Liver (tissue), 3 donors: ENCODE measurements around the gene GREM1.

ENCODE experiments used
- CTCF ChIP-seq: fragments of 150-350 bp; IDR thresholded peaks from 2 replicates; pipeline ENCODE4 v1.5.1; 2017; ENCODE audit warnings: improper control_type of control experiment, low read depth, low read length; ENCODE audit not compliant: missing input control
- EGR1 ChIP-seq, 2 donors: IDR thresholded peaks; 2 replicates each; pipeline ENCODE4 v1.6.1; 2016 to 2018; ENCODE audit warnings: antibody characterized with exemption in 2 of 2, low read depth in 2 of 2
- FOXA1 ChIP-seq: IDR thresholded peaks from 2 replicates; pipeline ENCODE4 v1.6.1; 2016; ENCODE audit warnings: antibody characterized with exemption
- GABPA ChIP-seq, 2 donors: IDR thresholded peaks in 1 of 2; conservative IDR thresholded peaks in 1 of 2; 2 replicates each; pipeline ENCODE4 v1.6.1; 2016; ENCODE audit warnings: antibody characterized with exemption in 2 of 2, mild to moderate bottlenecking in 1 of 2, moderate library complexity in 1 of 2
- HNF4G ChIP-seq: IDR thresholded peaks from 2 replicates; pipeline ENCODE4 v1.6.1; 2016; ENCODE audit warnings: antibody characterized with exemption
- JUND ChIP-seq, 2 donors: IDR thresholded peaks; 2 replicates each; pipeline ENCODE4 v1.6.1; 2016; ENCODE audit warnings: antibody characterized with exemption in 2 of 2
- MAX ChIP-seq: IDR thresholded peaks from 2 replicates; pipeline ENCODE4 v1.6.1; 2016; ENCODE audit warnings: antibody characterized with exemption
- REST ChIP-seq: IDR thresholded peaks from 2 replicates; pipeline ENCODE4 v1.6.1; 2016; ENCODE audit warnings: antibody characterized with exemption, mild to moderate bottlenecking
- SP1 ChIP-seq: IDR thresholded peaks from 2 replicates; pipeline ENCODE4 v1.6.1; 2018; ENCODE audit warnings: antibody characterized with exemption, mild to moderate bottlenecking
- TAF1 ChIP-seq: conservative IDR thresholded peaks from 2 replicates; pipeline ENCODE4 v1.6.1; 2016; ENCODE audit warnings: antibody characterized with exemption, mild to moderate bottlenecking
- YY1 ChIP-seq: IDR thresholded peaks from 2 replicates; pipeline ENCODE4 v1.6.1; 2016; ENCODE audit warnings: antibody characterized with exemption, mild to moderate bottlenecking
- ZBTB33 ChIP-seq: IDR thresholded peaks from 2 replicates; pipeline ENCODE4 v1.6.1; 2016; ENCODE audit warnings: antibody characterized with exemption
- donor health status: healthy.
- donor health status: healthy.

- no peak for TF ChIP-seq CTCF
- TF ChIP-seq MAX, result no peak
- TF ChIP-seq SP1, result no peak
- TF ChIP-seq FOXA1, result no peak
- no peak for TF ChIP-seq JUND (IDR thresholded peaks at IDR 0.05)
- no peak for TF ChIP-seq REST
- no peak for TF ChIP-seq YY1
- no peak for TF ChIP-seq EGR1 (IDR thresholded peaks at IDR 0.05; ENCODE audit: low read depth in 2 of 2)
- TF ChIP-seq TAF1, result no peak
- TF ChIP-seq GABPA (IDR thresholded peaks at IDR 0.05 in 1 of 2, conservative IDR thresholded peaks at IDR 0.05 in 1 of 2), result no peak
- TF ChIP-seq HNF4G, result no peak
- no peak for TF ChIP-seq ZBTB33
Observed at GRCh38 chr15:32690941-32691688, 26.7 kb upstream of the GREM1 start.
